GM12892 (cell line): Measurements from ENCODE around the gene GYS2.

Experiments
- POLR2A ChIP-seq: IDR thresholded peaks from 2 replicates; pipeline ENCODE4 v1.6.1; 2011; ENCODE audit warnings: low read depth, low read length, control low read depth
- POLR2AphosphoS5 ChIP-seq: IDR thresholded peaks from 2 replicates; pipeline ENCODE4 v1.6.1; 2011; ENCODE audit warnings: low read depth, low read length, control low read depth

DNA sequence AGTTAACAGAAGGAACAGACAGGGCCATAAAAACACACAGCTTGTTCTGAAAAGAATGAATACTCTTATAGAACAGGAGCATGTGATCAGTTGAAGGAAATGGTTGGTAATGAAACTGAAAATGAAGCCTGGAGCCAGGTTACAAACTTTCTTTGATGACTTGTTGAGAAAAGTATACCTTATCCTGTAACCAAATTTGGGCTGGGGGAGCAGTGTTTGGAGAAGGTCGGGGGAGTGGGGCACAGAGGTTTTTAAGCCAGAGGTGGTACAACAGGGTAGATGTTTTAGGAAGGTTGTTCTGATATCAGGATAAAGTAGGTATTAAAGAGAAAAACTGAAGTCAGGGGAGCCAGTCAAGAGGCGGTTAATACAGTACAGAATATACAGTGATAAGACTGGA is 94.9 kb downstream of the GYS2 start:
- no peak for TF ChIP-seq POLR2A
- TF ChIP-seq POLR2AphosphoS5, result no peak
